Hepatocyte (in vitro differentiated cells): Measurements from ENCODE around the gene RAB9A. TPM values are rescaled to one million over a fixed set of nuclear protein-coding genes. Genes with fewer than 3 reads are reported as not detected.

Experiments
- DNase-seq: peaks from one replicate; pipeline ENCODE4 v3.0.0-alpha.2; 2016; ENCODE audit warnings: low spot score
- H2AFZ ChIP-seq: fragments of 200-600 bp; sonication (generic); 2 replicates; pipeline ENCODE4 v1.6.0; 2016; ENCODE audit warnings: antibody characterized with exemption, mild to moderate bottlenecking
- H3K27ac ChIP-seq: fragments of 200-600 bp; sonication (generic); 2 replicates; pipeline ENCODE4 v1.5.1; 2016; ENCODE audit warnings: mild to moderate bottlenecking
- H3K27me3 ChIP-seq: fragments of 200-600 bp; sonication (generic); 2 replicates; pipeline ENCODE4 v1.6.1; 2016
- H3K36me3 ChIP-seq: fragments of 200-600 bp; sonication (generic); replicated peaks from 2 replicates; pipeline ENCODE4 v1.5.1; 2016; ENCODE audit warnings: low read depth; ENCODE audit not compliant: insufficient read depth
- H3K4me1 ChIP-seq: fragments of 200-600 bp; sonication (generic); 2 replicates; pipeline ENCODE4 v1.5.1; 2016; ENCODE audit warnings: mild to moderate bottlenecking, moderate library complexity; ENCODE audit not compliant: insufficient read depth
- H3K4me2 ChIP-seq: fragments of 200-600 bp; sonication (generic); 2 replicates; pipeline ENCODE4 v1.6.0; 2016
- H3K4me3 ChIP-seq: fragments of 200-600 bp; sonication (generic); 2 replicates; pipeline ENCODE4 v1.5.1; 2016; ENCODE audit warnings: mild to moderate bottlenecking
- H3K79me2 ChIP-seq: fragments of 200-600 bp; sonication (generic); 2 replicates; pipeline ENCODE4 v1.6.0; 2017; ENCODE audit warnings: mild to moderate bottlenecking
- H3K9me2 ChIP-seq: fragments of 200-600 bp; sonication (generic); replicated peaks from 2 replicates; pipeline ENCODE4 v1.6.0; 2017; ENCODE audit warnings: mild to moderate bottlenecking; ENCODE audit not compliant: insufficient read depth
- H3K9me3 ChIP-seq: fragments of 200-600 bp; sonication (generic); 2 replicates; pipeline ENCODE4 v1.5.1; 2016; ENCODE audit warnings: low read depth, mild to moderate bottlenecking
- H4K20me1 ChIP-seq: fragments of 200-600 bp; sonication (generic); 2 replicates; pipeline ENCODE4 v1.6.0; 2016; ENCODE audit warnings: mild to moderate bottlenecking; ENCODE audit not compliant: insufficient read depth, poor library complexity, severe bottlenecking
- EZH2 ChIP-seq: fragments of 200-600 bp; sonication (generic); IDR thresholded peaks from 2 replicates; pipeline ENCODE4 v1.6.1; 2016; ENCODE audit warnings: antibody characterized with exemption, mild to moderate bottlenecking, borderline replicate concordance
- EZH2phosphoT487 ChIP-seq: fragments of 200-600 bp; sonication (generic); IDR thresholded peaks from one replicate; pipeline ENCODE4 v1.6.1; 2018; ENCODE audit warnings: antibody characterized with exemption, mild to moderate bottlenecking, low read depth, moderate library complexity; ENCODE audit not compliant: unreplicated experiment, severe bottlenecking
- whole genome bisulfite sequencing: methylation state at CpG from one replicate; pipeline ENCODE4 v1.1.6; 2016; ENCODE audit warnings: low lambda C conversion rate; ENCODE audit errors: missing lambda C conversion rate; 5-methylcytosine and 5-hydroxymethylcytosine counted together
- polyA plus RNA-seq: library from polyadenylated mRNA; unstranded; fragments of >200 nt; fragmentation: Nextera tagmentation; extraction: Ambion mirVana; gene quantifications from 2 replicates; pipeline ENCODE4 v1.2.1, GENCODE V29; 2016
- total RNA-seq: library from RNA; depleted of rRNA; stranded (reverse); fragments of >200 nt; gene quantifications from 2 replicates; pipeline ENCODE4 v1.2.3, GENCODE V29; 2014
- TF ChIP-seq, protein P1 (sequence below): fragments of 200-600 bp; sonication (generic); IDR thresholded peaks from 2 replicates; pipeline ENCODE4 v1.5.1; 2016; ENCODE audit warnings: antibody characterized with exemption, mild to moderate bottlenecking; ENCODE audit not compliant: poor library complexity

RAB9A gene
- total and polyA plus RNA-seq, 2 experiments from 2014 or later, result 51.2 to 66.1 TPM

DNA sequence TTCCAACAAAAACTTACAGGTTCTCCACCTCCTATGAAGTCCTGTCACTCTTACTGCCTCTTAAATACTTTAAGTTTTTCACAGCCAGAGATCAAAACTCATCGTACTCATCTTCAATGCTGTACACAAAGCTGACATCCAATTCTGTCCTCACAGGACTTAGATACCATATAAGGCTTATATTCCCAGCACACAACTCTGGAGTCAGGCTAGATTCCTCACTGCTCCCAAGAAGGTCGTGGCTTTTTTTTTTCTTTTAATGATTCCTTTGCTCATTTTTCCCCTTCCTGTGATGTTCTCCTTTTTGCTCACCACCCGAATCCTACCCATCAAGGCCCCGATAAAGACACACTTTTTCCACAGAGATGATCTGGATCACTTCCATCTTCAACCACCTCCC is 44.6 kb downstream of the RAB9A start:
- H3K4me1 ChIP-seq, result no peaks in the 10 kb centered on the region

DNA sequence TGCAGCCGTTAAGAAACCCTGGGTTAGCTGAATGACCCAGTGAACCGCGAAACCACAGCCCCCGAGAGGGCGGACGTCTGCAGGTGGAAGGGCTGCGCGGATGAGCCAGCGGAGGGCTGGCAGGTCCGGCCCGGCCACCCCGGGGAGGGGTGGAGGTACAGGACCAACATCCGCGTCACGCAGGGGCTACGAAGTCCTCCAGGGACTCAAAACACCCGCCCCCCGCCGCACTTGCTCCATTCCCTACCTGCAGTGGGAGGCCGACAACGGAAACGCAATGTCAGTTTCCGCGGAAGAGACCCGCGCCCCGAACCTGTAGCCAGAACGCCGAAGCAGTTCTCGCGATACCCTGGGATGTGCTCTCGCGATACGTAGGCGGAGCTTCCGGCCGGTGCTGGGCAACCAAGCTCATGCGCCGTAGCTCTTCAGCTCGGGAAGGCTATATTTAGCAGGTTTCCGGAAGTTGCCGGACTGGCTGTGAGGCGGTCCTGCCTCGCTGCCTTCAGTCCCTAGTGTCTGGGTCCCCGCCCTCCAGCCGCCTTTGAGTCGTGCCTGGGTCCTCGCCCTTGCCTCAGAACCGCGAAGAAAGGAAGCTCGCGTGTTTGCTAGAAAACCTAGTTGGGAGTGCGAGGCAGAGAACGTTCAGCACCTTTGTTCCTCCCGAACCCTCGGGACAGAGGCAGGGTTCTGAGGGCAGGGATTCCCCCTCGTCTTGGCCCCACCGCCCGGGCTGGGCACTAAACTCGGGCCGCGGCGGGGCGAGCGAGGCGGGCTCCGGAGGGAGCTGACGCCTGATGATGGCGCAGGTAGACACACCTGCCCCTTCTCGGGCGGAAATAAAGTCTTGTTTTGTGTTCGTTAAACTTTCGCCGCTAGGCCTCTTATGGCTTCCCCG is 45.6 kb downstream of the RAB9A start, which contains the start of the genes OFD1 and TRAPPC2:
OFD1 (plus strand) TSS at position 471 of the 895 bp plus-strand sequence; CDS start at position 795, 324 bp downstream.
TRAPPC2 (minus strand) TSS at position 343 of the 895 bp plus-strand sequence. CDS start 14,657 bp downstream, outside the sequence.
- TF ChIP-seq, protein P1, sequence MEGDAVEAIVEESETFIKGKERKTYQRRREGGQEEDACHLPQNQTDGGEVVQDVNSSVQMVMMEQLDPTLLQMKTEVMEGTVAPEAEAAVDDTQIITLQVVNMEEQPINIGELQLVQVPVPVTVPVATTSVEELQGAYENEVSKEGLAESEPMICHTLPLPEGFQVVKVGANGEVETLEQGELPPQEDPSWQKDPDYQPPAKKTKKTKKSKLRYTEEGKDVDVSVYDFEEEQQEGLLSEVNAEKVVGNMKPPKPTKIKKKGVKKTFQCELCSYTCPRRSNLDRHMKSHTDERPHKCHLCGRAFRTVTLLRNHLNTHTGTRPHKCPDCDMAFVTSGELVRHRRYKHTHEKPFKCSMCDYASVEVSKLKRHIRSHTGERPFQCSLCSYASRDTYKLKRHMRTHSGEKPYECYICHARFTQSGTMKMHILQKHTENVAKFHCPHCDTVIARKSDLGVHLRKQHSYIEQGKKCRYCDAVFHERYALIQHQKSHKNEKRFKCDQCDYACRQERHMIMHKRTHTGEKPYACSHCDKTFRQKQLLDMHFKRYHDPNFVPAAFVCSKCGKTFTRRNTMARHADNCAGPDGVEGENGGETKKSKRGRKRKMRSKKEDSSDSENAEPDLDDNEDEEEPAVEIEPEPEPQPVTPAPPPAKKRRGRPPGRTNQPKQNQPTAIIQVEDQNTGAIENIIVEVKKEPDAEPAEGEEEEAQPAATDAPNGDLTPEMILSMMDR, result no peak
- TF ChIP-seq EZH2phosphoT487, result no peak
- no peak for TF ChIP-seq EZH2
- Histone ChIP-seq H3K79me2 (peaks cover 61% of the 10 kb centered on the region), H3K4me2 (peak within 1 kb of the TSS; percentile 75), H3K36me3 (no peaks in the 10 kb centered on the region), H2AFZ (peak within 1 kb of the TSS; percentile 28), H3K27me3 (no peaks in the 10 kb centered on the region), H3K4me3 (peak within 1 kb of the TSS; percentile 79), H4K20me1 (no peaks in the 10 kb centered on the region), H3K9me3 (no peaks in the 10 kb centered on the region), H3K9me2 (no peaks in the 10 kb centered on the region), H3K27ac (peak within 1 kb of the TSS; percentile 97), H3K4me1 (no peaks in the 10 kb centered on the region)
- 40% methylated on average over 51 of the region's 75 CpGs for WGBS
- DNase-seq, result peak; percentile 93

More for the DNA sequence above, 44.6 kb downstream of the RAB9A start:
- Histone ChIP-seq H3K36me3 (no peaks in the 10 kb centered on the region), H3K27ac (peak overlapping the region; percentile 86), H4K20me1 (no peaks in the 10 kb centered on the region), H3K27me3 (no peaks in the 10 kb centered on the region), H2AFZ (no peak overlapping the region), H3K79me2 (peaks cover 62% of the 10 kb centered on the region), H3K9me3 (no peaks in the 10 kb centered on the region), H3K4me3 (peak overlapping the region; percentile 79), H3K9me2 (no peaks in the 10 kb centered on the region), H3K4me2 (peak overlapping the region; percentile 73)
- TF ChIP-seq EZH2phosphoT487 (no peak), EZH2 (no peak)
- TF ChIP-seq, protein P1, result no peak
- WGBS, result 48% methylated on average over 4 of the region's 4 CpGs
- DNase-seq, result no peak

- H3K36me3 ChIP-seq, result no peaks in the 10 kb centered on the region
- H3K4me3 ChIP-seq, result no peak overlapping the region
- no peak overlapping the region for H2AFZ ChIP-seq
- 62% methylated on average over 6 of the region's 6 CpGs for WGBS
- no peaks in the 10 kb centered on the region for H3K4me1 ChIP-seq
- H3K4me2 ChIP-seq, result no peak overlapping the region
- peaks cover 12% of the 10 kb centered on the region for H3K79me2 ChIP-seq
- no peak overlapping the region for H3K27ac ChIP-seq
- TF ChIP-seq, protein P1, result no peak
- TF ChIP-seq EZH2 (no peak), EZH2phosphoT487 (no peak)
- H3K9me2 ChIP-seq, result no peaks in the 10 kb centered on the region
- no peaks in the 10 kb centered on the region for H4K20me1 ChIP-seq
- H3K9me3 ChIP-seq, result no peaks in the 10 kb centered on the region
- H3K27me3 ChIP-seq, result no peaks in the 10 kb centered on the region
- DNase-seq, result no peak
Observed at GRCh38 chrX:13741695-13742094, 52.8 kb downstream of the RAB9A start.
